H1 (cell line): Measurements from ENCODE around the gene CLTCL1. TPM values are rescaled to one million over a fixed set of nuclear protein-coding genes. Genes with fewer than 3 reads are reported as not detected.

ENCODE experiments used
- CTCF ChIA-PET: fragments of 300-600 bp; sonication (Branson Sonifier 250); formaldehyde crosslinking; loops from one replicate; lab custom pipeline; 2021; ENCODE audit not compliant: partially characterized antibody; lab: Charles Lee
- POLR2A ChIA-PET: fragments of 300-600 bp; sonication (Branson Sonifier 250); formaldehyde crosslinking; loops from one replicate; lab custom pipeline; 2021; ENCODE audit warnings: inconsistent platforms; ENCODE audit not compliant: partially characterized antibody; lab: Charles Lee
- DNase-seq, 2 experiments: peaks; one replicate each; pipeline versions ENCODE4 v3.0.0 to v3.0.0-alpha.2; 2010 to 2022; ENCODE audit warnings: low spot score in 2 of 2, low read depth in 1 of 2, mixed read lengths in 1 of 2
- FAIRE-seq: peaks from 2 replicates; lab custom pipeline; 2011; peaks lifted over from hg19 to GRCh38; lab: Jason Lieb, UNC
- H2AFZ ChIP-seq: 2 replicates; pipeline ENCODE4 v1.8.1; 2012; ENCODE audit warnings: low read length, inconsistent platforms
- H2AK5ac ChIP-seq: 2 replicates; pipeline ENCODE4 v1.6.1; 2013; ENCODE audit warnings: low read depth, low read length
- H2BK120ac ChIP-seq: replicated peaks from 2 replicates; pipeline ENCODE3; 2013; ENCODE audit warnings: low read depth, low read length, inconsistent platforms
- H2BK12ac ChIP-seq: 2 replicates; pipeline ENCODE4 v1.6.1; 2013; ENCODE audit warnings: low read depth, low read length
- H2BK15ac ChIP-seq: 2 replicates; pipeline ENCODE4 v1.6.1; 2013; ENCODE audit warnings: low read length
- H2BK20ac ChIP-seq: 2 replicates; pipeline ENCODE4 v1.6.1; 2013; ENCODE audit warnings: low read length
- H2BK5ac ChIP-seq: 2 replicates; pipeline ENCODE4 v1.6.1; 2013; ENCODE audit warnings: low read depth, low read length
- H3K14ac ChIP-seq: 2 replicates; pipeline ENCODE4 v1.6.1; 2013; ENCODE audit warnings: inconsistent platforms; ENCODE audit not compliant: insufficient read length
- H3K18ac ChIP-seq: 2 replicates; pipeline ENCODE4 v1.6.1; 2013; ENCODE audit warnings: low read length; ENCODE audit errors: extremely low read depth
- H3K23ac ChIP-seq: 2 replicates; pipeline ENCODE4 v1.6.1; 2013; ENCODE audit warnings: inconsistent platforms; ENCODE audit not compliant: insufficient read length
- H3K23me2 ChIP-seq: 2 replicates; pipeline ENCODE4 v1.6.1; 2013; ENCODE audit warnings: low read depth, low read length
- H3K27ac ChIP-seq: 2 replicates; pipeline ENCODE4 v1.6.1; 2011; ENCODE audit warnings: low read depth, low read length, inconsistent platforms
- H3K27me3 ChIP-seq, 4 experiments: replicated peaks in 1 of 4; 1 replicate in 1 of 4; 2 replicates in 3 of 4; pipeline versions ENCODE4 v1.6.1 to v1.8.1; 2011 to 2013; ENCODE audit warnings: low read length in 3 of 4, mild to moderate bottlenecking in 3 of 4, inconsistent platforms in 2 of 4, mixed read lengths in 2 of 4, moderate library complexity in 1 of 4; ENCODE audit not compliant: control insufficient read depth in 3 of 4, insufficient read depth in 3 of 4; ENCODE audit errors: extremely low read depth in 1 of 4
- H3K36me3 ChIP-seq, 4 experiments: 2 replicates each; pipeline versions ENCODE4 v1.6.1 to v1.8.1; 2011 to 2013; ENCODE audit warnings: mild to moderate bottlenecking in 4 of 4, low read length in 3 of 4, moderate library complexity in 2 of 4, control low read depth in 1 of 4, inconsistent platforms in 1 of 4; ENCODE audit not compliant: insufficient read depth in 4 of 4, control insufficient read depth in 2 of 4
- H3K4ac ChIP-seq: replicated peaks from 2 replicates; pipeline ENCODE3; 2013; ENCODE audit warnings: low read length, low read depth, mixed read lengths, inconsistent platforms; ENCODE audit not compliant: insufficient read length
- H3K4me1 ChIP-seq, 4 experiments: replicated peaks in 1 of 4; 1 replicate in 1 of 4; 2 replicates in 3 of 4; pipeline versions ENCODE4 v1.6.1 to v1.8.1; 2011 to 2013; ENCODE audit warnings: low read length in 3 of 4, inconsistent platforms in 2 of 4, mixed read lengths in 1 of 4; ENCODE audit not compliant: insufficient read depth in 4 of 4, control insufficient read depth in 3 of 4
- H3K4me2 ChIP-seq, 2 experiments: 2 replicates each; pipeline versions ENCODE4 v1.6.1 to v1.8.1; 2011 to 2013; ENCODE audit warnings: low read depth in 2 of 2, low read length in 2 of 2, control low read depth in 1 of 2, inconsistent platforms in 1 of 2, mild to moderate bottlenecking in 1 of 2; ENCODE audit not compliant: insufficient read depth in 1 of 2
- H3K4me3 ChIP-seq, 4 experiments: fragments of 200-600, 300-600 bp in 1 of 4; sonication (generic), shearing (Covaris generic), sonication (Bioruptor Twin) in 1 of 4; 2 replicates each; pipeline versions ENCODE4 v1.5.1 to v1.8.1; 2011 to 2016; ENCODE audit warnings: low read length in 4 of 4, low read depth in 3 of 4, control low read depth in 2 of 4, inconsistent platforms in 2 of 4, mild to moderate bottlenecking in 2 of 4, mixed read lengths in 1 of 4, moderate library complexity in 1 of 4; ENCODE audit not compliant: insufficient read depth in 2 of 4; ENCODE audit errors: extremely low read depth in 1 of 4
- H3K56ac ChIP-seq: replicated peaks from 2 replicates; pipeline ENCODE3; 2013; ENCODE audit warnings: low read depth, mild to moderate bottlenecking, mixed read lengths, low read length, inconsistent platforms; ENCODE audit not compliant: insufficient read length
- H3K79me1 ChIP-seq: 2 replicates; pipeline ENCODE4 v1.6.1; 2013; ENCODE audit warnings: low read depth, low read length, control low read depth
- H3K79me2 ChIP-seq, 2 experiments: 2 replicates each; pipeline versions ENCODE4 v1.6.1 to v1.8.1; 2012 to 2013; ENCODE audit warnings: low read length in 2 of 2, mild to moderate bottlenecking in 2 of 2, inconsistent platforms in 1 of 2; ENCODE audit not compliant: insufficient read depth in 2 of 2, control insufficient read depth in 1 of 2
- H3K9ac ChIP-seq, 4 experiments: replicated peaks in 1 of 4; 1 replicate in 1 of 4; 2 replicates in 3 of 4; pipeline versions ENCODE4 v1.6.1 to v1.8.1; 2011 to 2013; ENCODE audit warnings: low read depth in 3 of 4, low read length in 3 of 4, control low read depth in 2 of 4, mild to moderate bottlenecking in 2 of 4, moderate library complexity in 2 of 4, inconsistent platforms in 1 of 4; ENCODE audit errors: extremely low read depth in 1 of 4
- H3K9me3 ChIP-seq, 2 experiments: 2 replicates each; pipeline versions ENCODE4 v1.6.1 to v1.8.1; 2012 to 2013; ENCODE audit warnings: mild to moderate bottlenecking in 2 of 2, moderate library complexity in 2 of 2, control low read depth in 1 of 2, inconsistent platforms in 1 of 2, low read depth in 1 of 2, low read length in 1 of 2, mixed read lengths in 1 of 2; ENCODE audit not compliant: insufficient read depth in 2 of 2
- H4K20me1 ChIP-seq, 2 experiments: replicated peaks in 1 of 2; 2 replicates each; pipeline versions ENCODE3 to v1.8.1; 2011 to 2013; ENCODE audit warnings: inconsistent platforms in 2 of 2, low read length in 2 of 2, mild to moderate bottlenecking in 1 of 2; ENCODE audit not compliant: insufficient read depth in 2 of 2, control insufficient read depth in 1 of 2
- H4K5ac ChIP-seq: 2 replicates; pipeline ENCODE4 v1.6.1; 2013; ENCODE audit warnings: low read length, low read depth, mixed read lengths, inconsistent platforms; ENCODE audit not compliant: insufficient read length
- H4K8ac ChIP-seq: 2 replicates; pipeline ENCODE4 v1.8.0; 2013; ENCODE audit warnings: mild to moderate bottlenecking, moderate library complexity, low read length, inconsistent platforms; ENCODE audit not compliant: insufficient read depth; ENCODE audit errors: extremely low read depth
- H4K91ac ChIP-seq: replicated peaks from 2 replicates; pipeline ENCODE3; 2013; ENCODE audit warnings: low read length, mixed read lengths, inconsistent platforms; ENCODE audit not compliant: insufficient read length
- BACH1 ChIP-seq: IDR thresholded peaks from 2 replicates; pipeline ENCODE4 v1.6.1; 2012; ENCODE audit warnings: low read length, improper control_type of control experiment
- EP300 ChIP-seq, 2 experiments: IDR thresholded peaks; 1 replicate in 1 of 2; 2 replicates in 1 of 2; pipeline ENCODE4 v1.6.1; 2011 to 2012; ENCODE audit warnings: low read depth in 2 of 2, low read length in 2 of 2, mild to moderate bottlenecking in 2 of 2, borderline replicate concordance in 1 of 2, inconsistent platforms in 1 of 2, moderate library complexity in 1 of 2
- KDM4A ChIP-seq: IDR thresholded peaks from one replicate; pipeline ENCODE4 v1.7.1; 2012; ENCODE audit warnings: low read depth, mild to moderate bottlenecking, moderate library complexity, low read length, inconsistent platforms; ENCODE audit not compliant: severe bottlenecking
- PHF8 ChIP-seq: fragments of 200-600 bp; sonication (generic); conservative IDR thresholded peaks from 2 replicates; pipeline ENCODE4 v1.7.1; 2012; ENCODE audit warnings: low read depth, mild to moderate bottlenecking, inconsistent platforms, low read length, moderate library complexity
- POLR2AphosphoS5 ChIP-seq: IDR thresholded peaks from 2 replicates; pipeline ENCODE4 v1.6.1; 2011; ENCODE audit warnings: low read depth, low read length
- RBBP5 ChIP-seq: IDR thresholded peaks from 2 replicates; pipeline ENCODE4 v1.7.1; 2012; ENCODE audit warnings: low read depth, mild to moderate bottlenecking, inconsistent platforms, low read length, moderate library complexity, borderline replicate concordance
- ZNF274 ChIP-seq: IDR thresholded peaks from 2 replicates; pipeline ENCODE4 v1.7.0; 2012; ENCODE audit warnings: low read length, borderline replicate concordance; ENCODE audit errors: extremely low read depth
- WGBS, 2 experiments: shearing (Covaris generic) in 1 of 2; methylation state at CpG; one replicate each; pipeline versions ENCODE4 v1.1.6 to v1.1.7; 2013 to 2015; ENCODE audit warnings: low lambda C conversion rate in 2 of 2, mixed read lengths in 2 of 2, inconsistent platforms in 1 of 2, low coverage in 1 of 2, missing lambda C conversion rate in 1 of 2; ENCODE audit not compliant: insufficient replicate concordance in 2 of 2, insufficient coverage in 1 of 2, insufficient read length in 1 of 2; ENCODE audit errors: extremely low coverage in 1 of 2, missing lambda C conversion rate in 1 of 2; 5-methylcytosine and 5-hydroxymethylcytosine counted together
- polyA plus RNA-seq, 7 experiments: library from polyadenylated mRNA; depleted of rRNA in 3 of 7; stranded (reverse) in 5 of 7; unstranded in 2 of 7; fragments of >200 nt in 5 of 7; fragments of 200-250 nt in 2 of 7; gene quantifications; 1 replicate in 5 of 7; 2 replicates in 1 of 7; 4 replicates in 1 of 7; pipeline versions ENCODE4 v1.2.1 to v1.2.3, GENCODE V29; 2011 to 2013; ENCODE audit warnings: missing spikeins in 2 of 7, mixed read lengths in 2 of 7
- total RNA-seq: library from RNA; stranded (reverse); fragmentation: NEBNext Ultra II Directional; extraction: Animal tissue kit (Norgen Biotek cat#: 25700); gene quantifications from 2 replicates; pipeline ENCODE4 v1.2.1, GENCODE V29; 2021

The CLTCL1 gene
- total and polyA plus RNA-seq, 2 of the 8 experiments (the other 6 are each of a cell fraction or from before 2014, with no cell fraction given): 12.4 to 17.0 TPM

DNA sequence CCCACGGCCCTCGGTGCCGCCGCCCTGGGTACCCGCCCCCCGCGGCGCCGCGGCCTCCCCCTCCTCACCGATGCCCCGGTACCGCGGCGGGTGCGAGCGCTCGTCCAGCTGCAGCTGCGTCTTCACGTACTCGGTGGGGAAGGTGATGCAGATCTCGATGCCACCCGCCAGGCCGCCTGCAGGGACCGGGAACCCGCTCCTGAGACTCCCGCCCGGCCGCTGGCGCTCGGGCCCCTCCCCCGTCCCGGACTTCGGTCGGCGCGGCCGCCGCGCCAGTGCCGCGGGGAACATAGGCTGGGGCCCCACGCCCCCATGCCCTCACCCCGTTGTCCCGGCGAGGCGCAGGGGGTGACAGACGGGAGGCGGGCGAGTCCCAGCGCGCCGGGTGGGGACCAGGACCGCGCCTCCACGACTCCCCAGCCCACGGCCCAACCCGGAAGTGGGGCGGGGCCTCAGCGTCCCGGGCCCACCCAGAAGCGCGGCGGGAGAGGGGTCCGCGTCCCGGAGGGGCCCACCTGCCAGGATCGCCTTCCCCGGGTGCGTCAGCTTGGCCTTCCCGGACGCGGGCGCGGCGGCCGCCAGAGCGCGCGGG, 113.4 kb downstream of the CLTCL1 start:
- no peak overlapping the region for H3K4ac ChIP-seq
- H2BK5ac ChIP-seq: peak overlapping the region; percentile 81; the same call in 1 of the 2 replicates
- H3K23me2 ChIP-seq: peaks cover 7% of the 10 kb centered on the region; the same call in 1 of the 2 replicates
- H3K23ac ChIP-seq: no peak overlapping the region
- H4K91ac ChIP-seq: peak overlapping the region; percentile 83
- DNase-seq: peak in 1 of 2 experiments; percentile 73
- TF ChIP-seq ZNF274 (no peak), RBBP5 (0 out of 2 replicates have a peak, but pooled peaks have one; percentile 27), BACH1 (0 out of 2 replicates have a peak, but pooled peaks have one; percentile 30), EP300 (IDR thresholded peaks at IDR 0.05; ENCODE audit: borderline replicate concordance in 1 of 2, low read depth in 2 of 2, low read length in 2 of 2) (no peak), PHF8 (peak; percentile 31; the same call in 1 of the 2 replicates), KDM4A (peak; percentile 24), POLR2AphosphoS5 (peak; percentile 8; the same call in 1 of the 2 replicates)
- TF ChIP-seq, all 59 proteins: peak for 5
- Histone ChIP-seq H3K9me3 (no peaks in the 10 kb centered on the region), H2BK15ac (no peak overlapping the region), H3K27me3 (no peaks in the 10 kb centered on the region), H4K8ac (peak overlapping the region; percentile 77), H3K4me2 (peak overlapping the region; percentile 35 to 87), H4K5ac (peak overlapping the region; percentile 67), H3K4me1 (peaks cover 0 to 36% (median 25%) of the 10 kb centered on the region in 4 experiments; a peak in 6 of 7 replicates), H3K36me3 (peaks cover 0 to 9% (median 0%) of the 10 kb centered on the region in 4 experiments; a peak in 2 of 8 replicates), H3K4me3 (peak overlapping the region; percentile 52 to 93 (median 68)), H3K56ac (no peak overlapping the region), H3K18ac (peak overlapping the region; percentile 78; the same call in 1 of the 2 replicates), H3K14ac (no peak overlapping the region), H2BK20ac (no peak overlapping the region), H3K27ac (peak overlapping the region; percentile 74; the same call in 1 of the 2 replicates), H2BK120ac (no peak overlapping the region), H3K9ac (peak overlapping the region in 3 of 4 experiments; percentile 54 to 80 (median 66); a peak in 5 of 7 replicates), H3K79me1 (peaks cover 7% of the 10 kb centered on the region; the same call in 1 of the 2 replicates), H2BK12ac (no peak overlapping the region), H4K20me1 (peaks cover 2 to 25% of the 10 kb centered on the region in 2 experiments), H2AFZ (no peak overlapping the region), H3K79me2 (peaks cover 0 to 15% of the 10 kb centered on the region in 2 experiments; a peak in 2 of 4 replicates), H2AK5ac (no peak overlapping the region)
- ChIA-PET POLR2A (interaction anchor here (1.3 to 3.1 kb wide), 9 partner anchors 8 to 269 kb away, joined by 3 to 11 read pairs (median 5); partner anchors contain the start of genes CLTCL1, HIRA and MRPL40), CTCF (interaction anchor here (1.1 to 3.3 kb wide), 17 partner anchors 10 to 296 kb away, joined by 3 to 13 read pairs (median 4); partner anchors contain the start of genes CLTCL1 and ESS2)
- 1% methylated on average over 23 of the region's 80 CpGs; no CpG with 5 or more reads in 1 of the 2 experiments for WGBS, 2 experiments
- FAIRE-seq: no peak
